Pulmonary artery endothelial cell (primary cell): ENCODE data around the gene SPG11. TPM values are rescaled to one million over a fixed set of nuclear protein-coding genes. Genes with fewer than 3 reads are reported as not detected.
"Not testable (repeated sequence)": the region's sequence is repeated elsewhere in the genome, so short reads cannot be mapped to it uniquely, and the experiment has no call there.

Source experiments
- DNase-seq: peaks from one replicate; pipeline ENCODE4 v3.0.0-alpha.2; 2011; ENCODE audit warnings: low read depth, low spot score
- total RNA-seq: library from RNA; depleted of rRNA; stranded (reverse); fragments of >200 nt; gene quantifications from 2 replicates; pipeline ENCODE4 v1.2.3, GENCODE V29; 2014

SPG11 gene
- total RNA-seq, 1 donor from 2014 or later = 42.3 TPM

DNA sequence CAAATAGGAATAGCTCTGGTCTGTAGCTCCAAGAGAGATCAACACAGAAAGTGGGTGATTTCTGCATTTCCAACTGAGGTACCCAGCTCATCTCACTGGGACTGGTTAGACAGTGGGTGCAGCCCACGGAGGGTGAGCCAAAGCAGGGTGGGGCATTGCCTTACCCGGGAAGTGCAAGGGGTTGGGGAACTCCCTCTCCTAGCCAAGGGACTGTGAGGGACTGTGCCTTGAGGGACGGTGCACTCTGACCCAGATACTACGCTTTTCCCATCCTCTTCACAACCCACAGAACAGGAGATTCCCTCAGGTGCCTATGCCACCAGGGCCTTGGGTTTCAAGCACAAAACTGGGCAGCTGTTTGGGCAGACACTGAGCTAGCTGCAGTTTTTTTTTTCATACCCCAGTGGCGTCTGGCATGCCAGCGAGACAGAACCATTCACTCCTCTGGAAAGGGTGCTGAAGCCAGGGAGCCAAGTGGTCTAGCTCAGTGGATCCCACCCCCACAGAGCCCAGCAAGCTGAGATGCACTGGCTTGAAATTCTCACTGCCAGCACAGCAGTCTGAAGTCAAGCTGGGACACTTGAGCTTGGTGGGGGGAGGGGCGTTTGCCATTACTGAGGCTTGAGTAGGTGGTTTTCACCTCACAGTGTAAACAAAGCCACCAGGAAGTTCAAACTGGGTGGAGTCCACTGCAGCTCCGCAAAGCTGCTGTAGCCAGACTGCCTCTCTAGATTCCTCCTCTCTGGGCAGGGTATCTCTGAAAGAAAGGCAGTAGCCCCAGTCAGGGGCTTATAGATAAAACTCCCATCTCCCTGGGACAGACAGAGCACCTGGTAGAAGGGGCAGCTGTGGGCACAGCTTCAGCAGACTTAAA, 19.6 kb upstream of the SPG11 start:
- DNase-seq = not testable (repeated sequence)

DNA sequence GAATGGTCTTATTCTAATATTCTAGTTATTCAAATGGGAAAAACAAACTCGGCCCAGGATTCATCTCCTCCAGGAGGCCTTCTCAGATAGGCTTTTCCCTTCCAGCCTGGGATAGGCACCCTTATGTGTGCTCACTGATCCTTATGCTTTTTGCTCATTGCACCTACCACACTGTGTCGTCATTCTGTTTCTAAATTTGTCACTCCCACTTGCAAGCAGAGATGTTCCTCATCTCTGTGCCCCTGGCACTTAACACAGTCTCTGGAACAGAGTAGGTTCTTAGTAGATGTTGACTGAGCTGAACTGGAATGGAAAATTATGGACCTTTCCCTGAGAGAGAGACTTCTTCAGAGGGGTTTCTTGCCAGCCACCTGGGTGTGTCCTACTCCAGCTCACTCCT, 18.7 kb upstream of the SPG11 start:
- DNase-seq = no peak

DNA sequence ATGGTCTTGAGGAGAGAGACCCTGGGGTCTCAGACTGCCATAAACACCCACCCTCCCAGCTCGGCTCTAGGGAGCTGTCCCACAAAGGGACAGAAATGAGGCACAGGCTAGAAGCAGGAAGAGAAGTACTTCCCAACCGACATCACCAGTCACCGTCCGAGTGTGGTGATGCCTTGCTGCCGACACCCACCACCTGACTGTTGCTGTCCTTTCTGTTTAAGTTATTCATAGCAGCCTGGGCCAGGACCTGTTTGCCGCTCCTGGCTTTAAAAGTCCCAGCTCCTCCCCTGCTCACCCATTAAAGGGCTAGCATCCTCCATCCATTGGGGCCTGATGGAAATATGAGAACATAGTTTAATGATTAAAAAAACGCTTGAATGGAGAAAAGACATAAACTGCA, 13.2 kb upstream of the SPG11 start:
- DNase-seq = no peak

DNA sequence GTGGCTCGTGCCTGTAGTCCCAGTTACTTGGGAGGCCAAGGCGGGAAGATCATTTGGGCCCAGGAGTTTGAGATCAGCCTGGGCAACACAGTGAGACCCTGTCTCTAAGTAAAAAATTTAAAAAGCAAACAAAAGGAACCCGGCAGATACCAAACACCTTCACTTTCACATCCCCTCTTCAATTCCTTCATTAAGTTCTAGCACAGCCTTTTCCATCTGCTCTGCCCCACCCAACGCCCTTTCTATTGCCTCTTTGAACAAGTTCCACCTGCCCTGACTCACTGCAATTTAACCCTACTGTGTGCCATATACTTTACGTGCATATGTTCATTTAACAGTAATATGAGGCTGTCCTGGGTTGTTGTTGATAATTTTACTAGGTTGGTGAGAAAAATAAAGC, 12.4 kb upstream of the SPG11 start:
- no peak for DNase-seq

DNA sequence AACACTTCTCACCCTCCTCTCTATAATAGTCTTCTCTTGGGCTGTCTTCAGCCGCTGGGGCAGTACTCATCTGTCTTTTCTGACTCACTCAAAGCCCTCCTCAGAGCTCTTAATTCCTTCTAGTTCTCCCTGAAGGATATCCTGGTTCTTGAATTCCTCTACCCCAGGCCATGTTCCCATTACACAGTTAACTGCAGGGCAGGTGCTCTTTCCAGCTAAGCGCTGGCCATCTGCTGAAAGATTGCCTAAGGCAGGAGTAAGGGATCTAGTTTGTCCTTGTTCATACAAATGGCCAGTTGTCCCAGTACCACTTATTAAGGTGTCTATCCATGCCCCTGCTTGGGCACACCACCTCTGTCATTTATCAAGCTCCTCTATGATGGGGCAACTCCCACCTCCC, 10.2 kb upstream of the SPG11 start:
- DNase-seq = no peak

DNA sequence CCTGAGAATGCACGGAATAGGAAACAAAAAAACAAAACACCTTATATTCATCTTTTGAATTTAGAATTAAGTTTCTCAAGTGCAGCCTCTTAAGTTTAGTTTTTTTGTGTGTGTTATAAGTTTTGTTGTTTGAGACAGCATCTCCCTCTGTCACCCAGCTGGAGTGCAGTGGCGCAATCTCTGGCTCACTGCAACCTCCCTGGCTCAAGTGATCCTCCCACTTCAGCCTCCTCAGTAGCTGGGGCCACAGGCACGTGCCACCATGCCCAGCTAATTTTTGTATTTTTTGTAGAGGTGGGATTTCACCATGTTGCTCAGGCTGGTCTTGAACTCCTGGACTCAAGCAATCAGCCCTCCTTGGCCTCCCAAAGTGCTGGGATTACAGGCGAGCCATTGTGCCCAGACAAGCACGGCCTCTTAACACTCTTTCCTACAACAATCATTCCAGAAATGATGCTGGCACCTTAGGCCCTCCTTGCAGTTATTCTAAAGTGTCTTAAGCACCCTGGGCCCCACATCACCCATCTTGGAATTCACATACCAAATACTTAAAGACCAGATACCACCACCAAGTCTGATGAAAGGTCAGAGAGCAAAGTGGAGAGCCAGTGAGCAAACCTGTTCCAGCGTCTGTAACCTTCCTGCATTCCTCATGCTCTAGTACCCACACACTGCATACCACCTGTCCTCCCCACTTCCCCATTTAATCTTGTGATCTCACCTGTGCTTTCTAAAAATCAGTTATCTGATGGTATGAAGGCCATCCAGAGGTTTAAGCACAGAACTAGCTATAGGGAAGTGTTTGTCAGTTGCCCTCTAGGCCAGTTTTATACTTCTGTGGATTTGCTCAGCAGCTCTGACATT, 6.9 kb upstream of the SPG11 start:
- no peak for DNase-seq

DNA sequence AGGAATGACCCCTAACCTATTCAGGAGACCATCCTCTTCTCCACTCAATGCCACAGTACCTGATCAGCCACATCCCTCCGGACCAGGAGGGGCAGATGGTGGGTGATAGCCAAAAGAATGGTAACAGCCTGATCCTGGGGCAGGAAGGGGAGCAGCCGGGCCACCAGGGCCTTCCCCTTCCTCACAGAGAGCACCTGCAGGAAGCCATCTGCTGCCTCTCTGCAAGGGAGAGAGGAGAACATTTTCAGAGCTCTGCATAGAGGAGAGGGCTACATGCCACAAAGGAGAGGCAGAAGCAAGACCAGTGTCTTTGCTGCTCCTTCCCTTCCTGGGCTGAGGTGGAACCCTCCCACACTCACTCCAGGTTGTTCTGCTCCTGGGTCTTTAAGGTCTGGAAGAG, 5.5 kb upstream of the SPG11 start:
- DNase-seq = no peak

DNA sequence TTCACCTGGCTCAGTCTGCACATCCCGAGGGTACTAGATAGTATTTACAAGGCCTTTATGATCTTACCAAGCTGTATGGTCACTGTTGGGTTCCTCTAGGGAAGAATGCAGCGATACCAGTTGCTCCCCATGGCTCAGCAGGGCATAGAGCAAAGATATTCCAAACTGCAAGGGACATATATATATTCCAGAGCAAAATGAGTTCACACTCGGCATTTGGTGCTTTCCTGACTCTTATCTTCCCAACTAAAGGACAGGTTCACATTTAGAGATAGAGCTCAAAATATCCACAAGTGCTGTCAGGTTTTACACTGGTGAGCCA, 3.5 kb upstream of the SPG11 start:
- no peak for DNase-seq

DNA sequence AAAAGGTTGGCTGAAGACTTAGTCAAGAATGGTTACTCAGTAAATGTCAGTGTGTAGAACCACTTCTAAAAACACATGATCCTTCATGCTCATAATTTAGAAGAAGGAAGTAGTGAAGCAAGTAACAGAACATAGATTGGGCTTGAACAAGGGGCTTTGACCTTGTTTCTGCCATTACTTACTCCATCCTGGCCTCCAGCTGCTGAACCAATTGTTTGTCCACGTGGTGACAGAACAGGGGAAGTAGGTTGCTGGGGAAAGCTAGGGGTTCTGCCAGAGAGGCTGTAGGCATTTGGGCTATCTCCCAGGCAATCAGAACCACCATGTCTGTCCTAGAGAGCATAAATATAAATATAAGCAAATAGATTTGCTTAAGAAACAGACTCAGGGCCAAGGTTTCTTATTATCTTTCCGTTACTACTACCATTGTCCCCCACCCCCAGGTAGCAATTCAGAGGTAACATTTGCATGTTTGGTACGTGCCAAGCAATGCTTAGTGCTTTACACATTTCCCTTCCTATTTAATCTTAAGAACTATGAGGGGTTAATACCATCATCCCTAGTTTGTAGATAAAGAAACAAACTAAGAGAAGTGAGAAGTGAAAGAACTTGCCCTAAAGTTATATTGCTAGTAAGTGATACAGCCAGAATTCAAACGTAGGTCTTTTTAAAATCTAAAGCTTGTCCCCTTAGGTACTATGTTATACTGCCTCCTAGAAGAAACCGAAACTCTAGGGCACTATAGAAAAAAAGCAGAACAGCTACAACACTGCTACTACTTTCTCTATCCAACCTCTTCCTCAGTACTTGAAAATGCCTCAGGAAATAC, 3.0 kb upstream of the SPG11 start:
- no peak for DNase-seq

DNA sequence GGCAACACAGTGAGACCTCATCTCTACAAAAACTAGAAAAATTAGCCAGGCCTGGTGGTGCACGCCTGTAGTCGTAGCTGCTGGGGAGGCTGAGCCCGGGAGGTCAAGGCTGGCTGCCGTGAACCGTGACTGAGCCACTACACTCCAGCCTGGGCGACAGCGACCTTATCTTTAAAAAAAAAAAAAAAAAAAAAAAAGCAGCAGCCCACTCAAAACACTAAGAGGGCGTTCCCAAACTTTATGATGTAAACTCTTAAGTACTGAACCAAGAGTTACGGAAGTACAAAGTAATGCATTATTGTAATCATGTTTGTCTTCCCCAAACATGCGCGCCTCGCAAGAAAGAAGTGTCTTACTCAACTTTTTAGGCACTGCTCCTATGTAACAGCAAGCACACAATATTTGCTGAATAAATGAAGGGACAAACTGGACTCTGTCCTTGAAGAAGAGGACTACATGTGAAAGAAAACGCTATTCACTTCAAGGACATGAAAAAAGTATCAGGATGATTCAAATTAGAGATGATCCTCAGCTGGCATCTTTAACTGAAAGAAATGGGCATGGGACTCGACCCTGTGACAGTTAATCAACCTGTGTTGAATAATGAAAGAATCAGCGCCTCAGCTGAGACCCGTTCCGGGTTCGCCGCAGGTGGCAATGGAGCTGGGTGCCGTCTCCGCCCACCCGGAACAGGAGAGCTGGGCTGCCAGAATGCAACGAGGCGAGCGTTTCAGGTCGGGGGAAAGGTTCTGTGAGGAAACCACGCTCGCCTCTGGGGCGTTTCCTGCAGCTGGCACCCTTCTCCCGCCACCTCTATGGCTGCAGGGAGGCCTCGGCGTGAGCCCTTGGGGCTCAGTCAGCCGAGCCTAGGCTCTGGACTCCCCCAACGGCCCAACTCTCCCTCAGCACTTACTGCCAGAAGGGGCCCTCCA, 718 bp downstream of the SPG11 start:
- peak; percentile 8 for DNase-seq

DNA sequence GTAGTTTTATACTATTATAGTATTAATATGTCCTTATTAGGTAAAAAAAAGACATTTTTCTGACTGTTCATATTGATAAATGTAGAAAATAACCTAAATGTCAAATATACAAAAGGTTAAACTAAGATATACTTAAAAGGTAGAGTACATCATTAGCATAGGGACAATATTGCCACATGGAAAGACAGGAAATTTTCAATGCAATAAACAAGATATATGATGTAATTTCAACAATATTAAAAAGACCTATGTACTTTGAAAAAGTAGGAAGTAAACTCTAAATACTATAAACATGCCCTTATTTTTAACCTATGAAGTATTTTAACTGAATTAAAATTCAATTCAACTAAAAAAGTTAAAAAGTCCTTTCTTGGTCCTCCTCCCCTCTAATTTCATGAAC, 1.9 kb downstream of the SPG11 start:
- no peak for DNase-seq

DNA sequence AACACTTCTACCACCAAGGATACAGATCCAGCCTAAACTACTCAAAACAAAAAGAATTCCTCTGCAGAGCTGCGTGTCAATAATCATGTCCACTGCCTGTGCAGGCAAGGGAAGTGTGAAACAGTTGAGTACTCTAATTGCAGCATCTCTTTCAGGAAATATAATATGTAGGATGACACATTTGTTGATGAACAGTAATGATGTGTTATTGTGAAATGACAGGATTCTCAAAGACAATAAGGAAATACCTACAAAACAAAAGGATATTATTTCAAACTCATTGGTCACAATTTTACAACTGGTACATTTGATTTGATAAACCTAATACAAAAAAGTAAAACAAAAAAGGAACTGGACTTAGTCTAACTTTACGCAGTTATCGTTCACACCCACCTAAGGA, 4.4 kb downstream of the SPG11 start:
- DNase-seq = no peak

DNA sequence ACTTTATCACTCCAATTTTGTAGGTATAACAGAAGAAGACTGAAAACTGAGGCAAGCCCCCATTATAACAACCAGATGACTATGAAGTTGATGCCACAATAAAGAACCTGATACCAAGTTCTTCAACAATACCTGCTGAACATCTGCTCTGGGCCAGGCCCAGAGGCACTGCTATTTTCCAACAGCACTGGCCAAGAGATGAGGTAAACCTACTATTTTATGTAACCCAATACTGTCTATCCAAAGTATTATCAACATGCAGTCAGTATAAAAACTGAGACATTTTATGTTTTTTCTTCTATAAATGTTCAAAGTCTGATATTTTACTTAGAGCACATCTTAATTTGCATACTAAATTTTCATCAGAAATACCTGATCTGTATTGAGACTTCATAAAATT, 6.1 kb downstream of the SPG11 start:
- DNase-seq = no peak

DNA sequence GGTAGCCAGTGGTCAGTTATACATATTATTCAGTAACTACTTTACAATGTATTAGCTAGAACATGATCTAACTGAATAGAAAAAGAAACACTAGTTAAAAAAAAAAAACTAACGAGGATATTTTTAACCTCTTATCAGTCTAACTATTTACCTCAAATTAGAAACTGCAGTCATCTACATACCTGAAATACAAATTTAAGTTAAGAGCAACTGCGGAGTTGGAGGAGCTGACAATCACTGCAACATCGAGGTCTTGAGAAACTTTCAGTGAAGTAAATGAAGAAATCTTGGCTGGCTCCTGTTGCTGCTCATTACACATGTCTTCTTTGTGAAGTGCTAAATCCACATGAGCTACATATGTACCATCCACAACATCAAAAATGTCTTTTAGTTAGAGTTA, 6.5 kb downstream of the SPG11 start:
- DNase-seq = no peak

DNA sequence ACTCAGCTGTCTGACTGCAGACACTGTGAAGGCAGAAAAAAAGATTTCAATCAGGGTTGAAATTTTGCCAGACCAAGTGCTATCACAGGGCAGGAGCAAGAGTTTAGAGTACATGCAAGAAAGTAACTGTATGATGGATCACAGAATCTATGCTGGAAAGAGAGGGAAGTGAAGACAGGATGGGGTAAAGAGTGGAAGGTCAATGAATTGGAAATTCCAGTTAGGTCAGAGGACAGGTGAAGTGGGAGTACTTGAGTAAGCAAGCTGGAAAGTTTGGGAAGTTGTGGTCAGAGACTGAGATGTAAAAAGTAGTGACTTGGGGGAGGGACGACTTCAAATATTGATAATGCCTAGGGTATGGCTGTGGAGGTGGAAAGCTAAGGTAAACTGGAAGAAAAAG, 7.2 kb downstream of the SPG11 start:
- no peak for DNase-seq

DNA sequence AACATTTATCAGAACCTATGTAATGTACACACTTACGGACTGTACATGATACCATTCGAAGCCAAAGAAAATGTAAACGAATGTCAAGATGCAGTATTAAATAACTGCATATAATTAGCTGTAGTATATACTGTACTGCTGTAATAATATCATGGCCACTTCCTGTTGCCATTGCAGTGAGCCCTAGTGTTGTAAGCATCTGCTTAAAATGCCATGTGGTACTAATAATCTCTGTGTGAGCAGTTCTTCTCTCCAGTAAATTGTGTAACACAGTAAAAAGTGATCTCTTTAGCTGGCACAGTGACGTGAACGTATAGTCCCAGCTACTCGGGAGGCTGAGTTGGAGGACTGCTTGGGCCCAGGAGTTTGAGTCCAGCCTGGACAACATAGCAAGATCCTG, 8.6 kb downstream of the SPG11 start:
- DNase-seq = no peak

DNA sequence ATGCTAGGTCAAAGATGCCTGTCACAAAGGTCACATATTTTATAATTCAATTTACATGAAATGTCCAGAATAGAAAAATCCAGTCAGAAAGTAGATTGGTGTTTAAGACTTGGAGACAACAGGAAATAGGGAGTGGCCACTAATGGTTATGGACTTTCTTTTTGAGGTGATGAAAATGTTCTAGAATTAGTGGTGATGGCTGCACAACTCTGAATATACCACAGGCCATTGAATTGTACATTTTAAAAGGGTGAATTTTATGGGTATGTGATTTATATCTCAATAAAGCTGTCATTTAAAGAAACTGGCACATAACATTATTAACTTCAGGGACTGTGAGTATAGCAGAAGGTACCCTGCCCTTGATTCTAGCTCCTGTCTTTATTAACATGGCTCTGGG, 15.8 kb downstream of the SPG11 start:
- no peak for DNase-seq

DNA sequence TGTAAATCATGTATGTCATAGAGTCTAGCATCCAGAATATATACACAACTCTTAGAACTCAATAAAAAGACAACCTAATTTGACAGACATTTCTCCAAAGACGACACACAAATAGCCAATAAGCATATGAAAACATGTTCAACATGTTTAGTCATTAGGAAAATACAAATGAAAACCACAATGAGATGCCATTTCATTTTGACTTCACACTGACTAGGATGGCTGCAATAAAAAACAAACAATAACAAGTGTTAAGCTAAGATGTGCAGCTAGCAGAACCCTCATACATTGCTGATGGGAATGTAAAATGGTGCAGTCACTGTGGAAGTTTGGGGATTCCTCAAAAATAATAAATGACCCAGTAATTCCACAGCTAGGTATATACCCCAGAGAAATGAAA, 16.4 kb downstream of the SPG11 start:
- DNase-seq = no peak

DNA sequence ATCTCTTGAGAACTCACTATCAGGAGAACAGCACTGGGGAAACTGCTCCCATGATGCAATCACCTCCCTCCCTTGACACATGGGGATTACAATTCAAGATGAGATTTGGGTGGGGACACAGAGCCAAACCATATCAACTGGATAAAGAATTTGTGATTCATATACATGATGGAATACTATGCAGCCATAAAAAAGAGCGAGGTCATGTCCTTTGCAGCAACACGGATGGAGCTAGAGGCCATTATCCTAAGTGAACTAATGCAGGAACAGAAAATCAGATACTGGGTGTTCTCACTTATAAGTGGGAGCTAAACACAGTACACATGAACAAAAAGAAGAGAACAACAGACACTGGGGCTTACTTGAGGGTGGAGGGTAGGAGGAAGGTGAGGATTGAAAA, 17.0 kb downstream of the SPG11 start:
- no peak for DNase-seq

DNA sequence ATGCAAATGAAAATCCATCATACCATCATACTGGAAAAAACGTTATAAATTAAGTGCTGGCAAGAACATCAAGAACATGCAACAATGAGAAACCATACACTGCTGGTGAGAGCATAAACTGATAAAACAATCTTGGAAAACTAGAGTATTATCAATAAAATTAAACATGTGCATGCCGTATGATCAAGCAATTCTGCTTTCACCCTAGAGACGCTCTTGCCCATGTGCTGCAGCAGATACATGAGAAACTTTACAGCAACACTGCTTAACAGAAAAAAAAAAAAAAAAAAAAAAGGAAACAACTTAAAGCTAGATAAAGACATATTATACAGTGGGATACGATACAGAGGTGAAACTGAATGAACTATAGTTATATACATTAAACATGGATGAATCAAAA, 21.8 kb downstream of the SPG11 start:
- no peak for DNase-seq

DNA sequence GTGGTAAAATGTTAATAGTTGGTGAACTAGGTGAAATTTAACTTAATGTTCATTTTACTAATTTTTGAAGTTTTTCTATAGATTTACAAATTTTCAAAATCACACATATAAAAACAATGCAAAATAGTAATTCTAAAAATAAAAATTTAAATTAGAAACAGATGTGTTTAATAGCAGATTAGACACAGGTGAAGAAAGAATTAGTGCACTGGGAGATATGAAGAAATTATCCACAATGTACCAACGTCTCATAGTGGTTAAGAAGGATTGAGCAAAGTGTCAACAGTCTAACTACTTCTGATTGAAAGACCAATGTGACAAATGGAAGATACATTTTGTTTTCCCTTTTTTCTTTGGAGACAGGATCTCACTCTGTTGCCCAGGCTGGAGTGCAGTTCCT, 26.5 kb downstream of the SPG11 start:
- no peak for DNase-seq
